H1 (cell line): ENCODE data around the gene PTH1R. TPM values are rescaled to one million over a fixed set of nuclear protein-coding genes. Genes with fewer than 3 reads are reported as not detected.

Source experiments
- CTCF ChIA-PET: fragments of 300-600 bp; sonication (Branson Sonifier 250); formaldehyde crosslinking; loops from one replicate; lab custom pipeline; 2021; ENCODE audit not compliant: partially characterized antibody; lab: Charles Lee
- POLR2A ChIA-PET: fragments of 300-600 bp; sonication (Branson Sonifier 250); formaldehyde crosslinking; loops from one replicate; lab custom pipeline; 2021; ENCODE audit warnings: inconsistent platforms; ENCODE audit not compliant: partially characterized antibody; lab: Charles Lee
- DNase-seq, 2 experiments: peaks; one replicate each; pipeline versions ENCODE4 v3.0.0 to v3.0.0-alpha.2; 2010 to 2022; ENCODE audit warnings: low spot score in 2 of 2, low read depth in 1 of 2, mixed read lengths in 1 of 2
- FAIRE-seq: peaks from 2 replicates; lab custom pipeline; 2011; peaks lifted over from hg19 to GRCh38; lab: Jason Lieb, UNC
- H2AFZ ChIP-seq: 2 replicates; pipeline ENCODE4 v1.8.1; 2012; ENCODE audit warnings: low read length, inconsistent platforms
- H2AK5ac ChIP-seq: 2 replicates; pipeline ENCODE4 v1.6.1; 2013; ENCODE audit warnings: low read depth, low read length
- H2BK120ac ChIP-seq: replicated peaks from 2 replicates; pipeline ENCODE3; 2013; ENCODE audit warnings: low read depth, low read length, inconsistent platforms
- H2BK12ac ChIP-seq: 2 replicates; pipeline ENCODE4 v1.6.1; 2013; ENCODE audit warnings: low read depth, low read length
- H2BK15ac ChIP-seq: 2 replicates; pipeline ENCODE4 v1.6.1; 2013; ENCODE audit warnings: low read length
- H2BK20ac ChIP-seq: 2 replicates; pipeline ENCODE4 v1.6.1; 2013; ENCODE audit warnings: low read length
- H2BK5ac ChIP-seq: 2 replicates; pipeline ENCODE4 v1.6.1; 2013; ENCODE audit warnings: low read depth, low read length
- H3K14ac ChIP-seq: 2 replicates; pipeline ENCODE4 v1.6.1; 2013; ENCODE audit warnings: inconsistent platforms; ENCODE audit not compliant: insufficient read length
- H3K18ac ChIP-seq: 2 replicates; pipeline ENCODE4 v1.6.1; 2013; ENCODE audit warnings: low read length; ENCODE audit errors: extremely low read depth
- H3K23ac ChIP-seq: 2 replicates; pipeline ENCODE4 v1.6.1; 2013; ENCODE audit warnings: inconsistent platforms; ENCODE audit not compliant: insufficient read length
- H3K23me2 ChIP-seq: 2 replicates; pipeline ENCODE4 v1.6.1; 2013; ENCODE audit warnings: low read depth, low read length
- H3K27ac ChIP-seq: 2 replicates; pipeline ENCODE4 v1.6.1; 2011; ENCODE audit warnings: low read depth, low read length, inconsistent platforms
- H3K27me3 ChIP-seq, 4 experiments: replicated peaks in 1 of 4; 1 replicate in 1 of 4; 2 replicates in 3 of 4; pipeline versions ENCODE4 v1.6.1 to v1.8.1; 2011 to 2013; ENCODE audit warnings: low read length in 3 of 4, mild to moderate bottlenecking in 3 of 4, inconsistent platforms in 2 of 4, mixed read lengths in 2 of 4, moderate library complexity in 1 of 4; ENCODE audit not compliant: control insufficient read depth in 3 of 4, insufficient read depth in 3 of 4; ENCODE audit errors: extremely low read depth in 1 of 4
- H3K36me3 ChIP-seq, 4 experiments: 2 replicates each; pipeline versions ENCODE4 v1.6.1 to v1.8.1; 2011 to 2013; ENCODE audit warnings: mild to moderate bottlenecking in 4 of 4, low read length in 3 of 4, moderate library complexity in 2 of 4, control low read depth in 1 of 4, inconsistent platforms in 1 of 4; ENCODE audit not compliant: insufficient read depth in 4 of 4, control insufficient read depth in 2 of 4
- H3K4ac ChIP-seq: replicated peaks from 2 replicates; pipeline ENCODE3; 2013; ENCODE audit warnings: low read length, low read depth, mixed read lengths, inconsistent platforms; ENCODE audit not compliant: insufficient read length
- H3K4me1 ChIP-seq, 4 experiments: replicated peaks in 1 of 4; 1 replicate in 1 of 4; 2 replicates in 3 of 4; pipeline versions ENCODE4 v1.6.1 to v1.8.1; 2011 to 2013; ENCODE audit warnings: low read length in 3 of 4, inconsistent platforms in 2 of 4, mixed read lengths in 1 of 4; ENCODE audit not compliant: insufficient read depth in 4 of 4, control insufficient read depth in 3 of 4
- H3K4me2 ChIP-seq, 2 experiments: 2 replicates each; pipeline versions ENCODE4 v1.6.1 to v1.8.1; 2011 to 2013; ENCODE audit warnings: low read depth in 2 of 2, low read length in 2 of 2, control low read depth in 1 of 2, inconsistent platforms in 1 of 2, mild to moderate bottlenecking in 1 of 2; ENCODE audit not compliant: insufficient read depth in 1 of 2
- H3K4me3 ChIP-seq, 4 experiments: fragments of 200-600, 300-600 bp in 1 of 4; sonication (generic), shearing (Covaris generic), sonication (Bioruptor Twin) in 1 of 4; 2 replicates each; pipeline versions ENCODE4 v1.5.1 to v1.8.1; 2011 to 2016; ENCODE audit warnings: low read length in 4 of 4, low read depth in 3 of 4, control low read depth in 2 of 4, inconsistent platforms in 2 of 4, mild to moderate bottlenecking in 2 of 4, mixed read lengths in 1 of 4, moderate library complexity in 1 of 4; ENCODE audit not compliant: insufficient read depth in 2 of 4; ENCODE audit errors: extremely low read depth in 1 of 4
- H3K56ac ChIP-seq: replicated peaks from 2 replicates; pipeline ENCODE3; 2013; ENCODE audit warnings: low read depth, mild to moderate bottlenecking, mixed read lengths, low read length, inconsistent platforms; ENCODE audit not compliant: insufficient read length
- H3K79me1 ChIP-seq: 2 replicates; pipeline ENCODE4 v1.6.1; 2013; ENCODE audit warnings: low read depth, low read length, control low read depth
- H3K79me2 ChIP-seq, 2 experiments: 2 replicates each; pipeline versions ENCODE4 v1.6.1 to v1.8.1; 2012 to 2013; ENCODE audit warnings: low read length in 2 of 2, mild to moderate bottlenecking in 2 of 2, inconsistent platforms in 1 of 2; ENCODE audit not compliant: insufficient read depth in 2 of 2, control insufficient read depth in 1 of 2
- H3K9ac ChIP-seq, 4 experiments: replicated peaks in 1 of 4; 1 replicate in 1 of 4; 2 replicates in 3 of 4; pipeline versions ENCODE4 v1.6.1 to v1.8.1; 2011 to 2013; ENCODE audit warnings: low read depth in 3 of 4, low read length in 3 of 4, control low read depth in 2 of 4, mild to moderate bottlenecking in 2 of 4, moderate library complexity in 2 of 4, inconsistent platforms in 1 of 4; ENCODE audit errors: extremely low read depth in 1 of 4
- H3K9me3 ChIP-seq, 2 experiments: 2 replicates each; pipeline versions ENCODE4 v1.6.1 to v1.8.1; 2012 to 2013; ENCODE audit warnings: mild to moderate bottlenecking in 2 of 2, moderate library complexity in 2 of 2, control low read depth in 1 of 2, inconsistent platforms in 1 of 2, low read depth in 1 of 2, low read length in 1 of 2, mixed read lengths in 1 of 2; ENCODE audit not compliant: insufficient read depth in 2 of 2
- H4K20me1 ChIP-seq, 2 experiments: replicated peaks in 1 of 2; 2 replicates each; pipeline versions ENCODE3 to v1.8.1; 2011 to 2013; ENCODE audit warnings: inconsistent platforms in 2 of 2, low read length in 2 of 2, mild to moderate bottlenecking in 1 of 2; ENCODE audit not compliant: insufficient read depth in 2 of 2, control insufficient read depth in 1 of 2
- H4K5ac ChIP-seq: 2 replicates; pipeline ENCODE4 v1.6.1; 2013; ENCODE audit warnings: low read length, low read depth, mixed read lengths, inconsistent platforms; ENCODE audit not compliant: insufficient read length
- H4K8ac ChIP-seq: 2 replicates; pipeline ENCODE4 v1.8.0; 2013; ENCODE audit warnings: mild to moderate bottlenecking, moderate library complexity, low read length, inconsistent platforms; ENCODE audit not compliant: insufficient read depth; ENCODE audit errors: extremely low read depth
- H4K91ac ChIP-seq: replicated peaks from 2 replicates; pipeline ENCODE3; 2013; ENCODE audit warnings: low read length, mixed read lengths, inconsistent platforms; ENCODE audit not compliant: insufficient read length
- ATF3 ChIP-seq: IDR thresholded peaks from 2 replicates; pipeline ENCODE4 v1.6.1; 2011; ENCODE audit warnings: low read depth, mild to moderate bottlenecking, low read length; ENCODE audit not compliant: insufficient read depth
- CHD2 ChIP-seq: IDR thresholded peaks from 2 replicates; pipeline ENCODE4 v1.6.1; 2012; ENCODE audit warnings: low read length, improper control_type of control experiment
- HDAC2 ChIP-seq, 2 experiments: fragments of 300-600 bp in 1 of 2; sonication (generic) in 1 of 2; IDR thresholded peaks; 2 replicates each; pipeline ENCODE4 v1.6.1; 2011 to 2012; ENCODE audit warnings: low read depth in 2 of 2, low read length in 2 of 2, mild to moderate bottlenecking in 2 of 2, moderate library complexity in 2 of 2, borderline replicate concordance in 1 of 2, inconsistent platforms in 1 of 2
- MAFK ChIP-seq: IDR thresholded peaks from 2 replicates; pipeline ENCODE4 v1.6.1; 2012; ENCODE audit warnings: low read depth, mild to moderate bottlenecking, improper control_type of control experiment, low read length
- NANOG ChIP-seq: IDR thresholded peaks from 2 replicates; pipeline ENCODE4 v1.6.1; 2011; ENCODE audit warnings: low read length, low read depth, mild to moderate bottlenecking, inconsistent platforms; ENCODE audit not compliant: insufficient read depth, poor library complexity, severe bottlenecking
- NRF1 ChIP-seq: IDR thresholded peaks from 2 replicates; pipeline ENCODE4 v1.6.1; 2011; ENCODE audit warnings: mild to moderate bottlenecking, low read depth, low read length, improper control_type of control experiment
- POU5F1 ChIP-seq: IDR thresholded peaks from 2 replicates; pipeline ENCODE4 v1.6.1; 2011; ENCODE audit warnings: low read depth, mild to moderate bottlenecking, low read length, moderate library complexity
- RNF2 ChIP-seq: fragments of 200-900, 300-1000 bp; sonication (generic); IDR thresholded peaks from 2 replicates; pipeline ENCODE4 v1.7.1; 2016; ENCODE audit warnings: borderline replicate concordance, low read depth, mild to moderate bottlenecking, antibody characterized with exemption, low read length; ENCODE audit not compliant: poor library complexity, severe bottlenecking; ENCODE audit errors: missing control alignments
- SIN3A ChIP-seq, 2 experiments: IDR thresholded peaks in 1 of 2; conservative IDR thresholded peaks in 1 of 2; 2 replicates each; pipeline ENCODE4 v1.6.1; 2011 to 2012; ENCODE audit warnings: low read length in 2 of 2, improper control_type of control experiment in 1 of 2, low read depth in 1 of 2, mild to moderate bottlenecking in 1 of 2
- SIRT6 ChIP-seq: IDR thresholded peaks from one replicate; pipeline ENCODE4 v1.7.1; 2012; ENCODE audit warnings: low read length, inconsistent platforms
- SP1 ChIP-seq: IDR thresholded peaks from 2 replicates; pipeline ENCODE4 v1.6.1; 2011; ENCODE audit warnings: low read depth, low read length
- TAF7 ChIP-seq: optimal IDR thresholded peaks from 2 replicates; pipeline ENCODE3; 2011; ENCODE audit warnings: low read depth, mild to moderate bottlenecking, inconsistent platforms, low read length, moderate library complexity, borderline replicate concordance
- TEAD4 ChIP-seq: IDR thresholded peaks from 2 replicates; pipeline ENCODE4 v1.6.1; 2012; ENCODE audit warnings: low read depth, low read length, inconsistent platforms, mixed read lengths
- WGBS, 2 experiments: shearing (Covaris generic) in 1 of 2; methylation state at CpG; one replicate each; pipeline versions ENCODE4 v1.1.6 to v1.1.7; 2013 to 2015; ENCODE audit warnings: low lambda C conversion rate in 2 of 2, mixed read lengths in 2 of 2, inconsistent platforms in 1 of 2, low coverage in 1 of 2, missing lambda C conversion rate in 1 of 2; ENCODE audit not compliant: insufficient replicate concordance in 2 of 2, insufficient coverage in 1 of 2, insufficient read length in 1 of 2; ENCODE audit errors: extremely low coverage in 1 of 2, missing lambda C conversion rate in 1 of 2; 5-methylcytosine and 5-hydroxymethylcytosine counted together
- polyA plus RNA-seq, 7 experiments: library from polyadenylated mRNA; depleted of rRNA in 3 of 7; stranded (reverse) in 5 of 7; unstranded in 2 of 7; fragments of >200 nt in 5 of 7; fragments of 200-250 nt in 2 of 7; gene quantifications; 1 replicate in 5 of 7; 2 replicates in 1 of 7; 4 replicates in 1 of 7; pipeline versions ENCODE4 v1.2.1 to v1.2.3, GENCODE V29; 2011 to 2013; ENCODE audit warnings: missing spikeins in 2 of 7, mixed read lengths in 2 of 7
- total RNA-seq: library from RNA; stranded (reverse); fragmentation: NEBNext Ultra II Directional; extraction: Animal tissue kit (Norgen Biotek cat#: 25700); gene quantifications from 2 replicates; pipeline ENCODE4 v1.2.1, GENCODE V29; 2021

The PTH1R gene
- total and polyA plus RNA-seq, 2 of the 8 experiments (the other 6 are each of a cell fraction or from before 2014, with no cell fraction given), result 0.57 to 1.5 TPM

DNA sequence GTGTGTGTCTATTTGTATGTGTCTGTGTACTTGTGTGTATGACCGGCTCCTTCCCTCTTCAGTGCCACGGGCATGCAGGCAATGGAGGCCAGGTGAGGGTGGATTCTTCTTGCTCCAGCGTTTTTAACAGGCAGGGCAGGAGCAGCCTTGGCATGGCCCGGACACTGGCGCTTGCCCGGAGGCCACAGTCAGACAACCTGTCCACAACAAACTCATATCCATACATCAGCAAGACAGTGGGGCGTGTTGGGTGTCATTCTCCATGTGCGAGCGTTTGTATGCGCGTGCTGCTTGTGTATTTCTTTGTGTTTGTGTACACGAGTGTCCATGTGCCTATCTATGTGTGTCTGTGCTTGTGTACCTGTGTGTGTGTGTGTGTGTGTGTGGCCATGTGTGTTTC lies 29.8 kb downstream of the PTH1R start:
- H2BK5ac ChIP-seq, result no peak overlapping the region
- H3K79me2 ChIP-seq, result no peaks in the 10 kb centered on the region
- no peak overlapping the region for H3K23ac ChIP-seq
- peaks cover 0 to 3% (median 1%) of the 10 kb centered on the region in 4 experiments; a peak in 2 of 7 replicates for H3K4me1 ChIP-seq
- H2BK120ac ChIP-seq, result no peak overlapping the region
- DNase-seq (no peak), FAIRE-seq (no peak)
- H3K27ac ChIP-seq, result no peak overlapping the region
- no peaks in the 10 kb centered on the region; a peak in 2 of 7 replicates for H3K27me3 ChIP-seq
- H4K20me1 ChIP-seq, result peaks cover 0 to 5% of the 10 kb centered on the region in 2 experiments
- ChIA-PET POLR2A (no interaction called here), CTCF (interaction anchor here (0.8 to 2.4 kb wide), 3 partner anchors 12 to 49 kb away, joined by 3 to 8 read pairs (median 3); partner anchors contain the start of gene MYL3)
- H3K4me2 ChIP-seq, result no peak overlapping the region
- no peak overlapping the region for H3K18ac ChIP-seq
- H3K9me3 ChIP-seq, result no peaks in the 10 kb centered on the region
- H3K9ac ChIP-seq, result no peak overlapping the region; a peak in 1 of 7 replicates
- no peak overlapping the region for H2AK5ac ChIP-seq
- no peak overlapping the region for H4K5ac ChIP-seq
- H2BK12ac ChIP-seq, result no peak overlapping the region
- no peaks in the 10 kb centered on the region for H3K36me3 ChIP-seq
- H3K79me1 ChIP-seq, result no peaks in the 10 kb centered on the region; the same call in 1 of the 2 replicates
- WGBS, 2 experiments, result 85% methylated on average over 12 of the region's 12 CpGs; no CpG with 5 or more reads in 1 of the 2 experiments
- H3K56ac ChIP-seq, result no peak overlapping the region
- no peak overlapping the region for H2BK20ac ChIP-seq
- no peak overlapping the region for H4K91ac ChIP-seq
- no peak overlapping the region for H4K8ac ChIP-seq
- H2BK15ac ChIP-seq, result 0 out of 2 replicates have a peak overlapping the region, but pooled peaks have one; percentile 61
- H3K4me3 ChIP-seq, result no peak overlapping the region
- H2AFZ ChIP-seq, result no peak overlapping the region
- H3K4ac ChIP-seq, result no peak overlapping the region
- H3K14ac ChIP-seq, result no peak overlapping the region
- H3K23me2 ChIP-seq, result no peaks in the 10 kb centered on the region; the same call in 1 of the 2 replicates
- TF ChIP-seq MAFK, result no peak
- no peak for TF ChIP-seq CHD2
- no peak for TF ChIP-seq POU5F1
- TF ChIP-seq ATF3, result no peak
- no peak for TF ChIP-seq RNF2
- TF ChIP-seq SIRT6, result no peak
- no peak for TF ChIP-seq SIN3A (conservative IDR thresholded peaks at IDR 0.05 in 1 of 2, IDR thresholded peaks at IDR 0.05 in 1 of 2; ENCODE audit: low read depth in 1 of 2, low read length in 2 of 2)
- TF ChIP-seq TAF7, result no peak
- no peak for TF ChIP-seq NRF1
- TF ChIP-seq NANOG, result no peak
- TF ChIP-seq TEAD4, result no peak
- TF ChIP-seq HDAC2 (IDR thresholded peaks at IDR 0.05; ENCODE audit: borderline replicate concordance in 1 of 2, low read depth in 2 of 2, low read length in 2 of 2), result no peak
- no peak for TF ChIP-seq SP1
